GM21515 (cell line): Measurements from ENCODE around the gene KRT84.

ENCODE experiments used
- ATAC-seq: cut with Tn5 transposase; IDR thresholded peaks from one replicate; pipeline ENCODE4 v1.9.1; 2021; ENCODE audit not compliant: unreplicated experiment

Gene KRT84

DNA sequence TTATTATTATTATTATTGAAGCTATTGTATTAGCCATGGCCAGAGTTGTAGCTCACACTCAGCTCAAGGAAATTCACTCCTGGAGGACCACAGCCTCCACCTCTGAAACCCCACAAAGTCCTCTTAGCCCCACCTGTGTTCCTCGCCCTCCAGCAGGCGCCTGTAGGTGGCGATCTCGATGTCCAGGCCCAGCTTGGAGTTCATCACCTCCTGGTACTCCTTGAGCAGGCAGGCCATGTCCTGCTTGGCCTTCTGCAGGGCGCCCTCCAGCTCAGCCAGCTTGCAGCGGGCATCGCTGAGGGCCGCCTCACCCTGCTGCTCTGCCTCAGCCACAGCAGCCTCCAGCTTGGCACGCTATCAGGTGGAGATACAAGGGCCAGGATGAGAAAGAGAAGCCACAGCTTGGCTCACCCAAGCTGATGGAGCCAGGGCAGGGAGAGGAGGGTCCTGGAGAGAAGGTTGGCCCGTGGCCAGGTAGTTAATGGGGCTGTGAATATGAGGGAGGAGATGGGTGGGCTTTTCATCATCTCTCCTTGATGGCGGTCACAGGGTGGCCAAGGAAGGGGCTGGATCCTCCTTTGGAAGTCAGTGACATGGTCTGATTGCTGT lies 23.2 kb downstream of the KRT84 start:
- ATAC-seq, result no peak

DNA sequence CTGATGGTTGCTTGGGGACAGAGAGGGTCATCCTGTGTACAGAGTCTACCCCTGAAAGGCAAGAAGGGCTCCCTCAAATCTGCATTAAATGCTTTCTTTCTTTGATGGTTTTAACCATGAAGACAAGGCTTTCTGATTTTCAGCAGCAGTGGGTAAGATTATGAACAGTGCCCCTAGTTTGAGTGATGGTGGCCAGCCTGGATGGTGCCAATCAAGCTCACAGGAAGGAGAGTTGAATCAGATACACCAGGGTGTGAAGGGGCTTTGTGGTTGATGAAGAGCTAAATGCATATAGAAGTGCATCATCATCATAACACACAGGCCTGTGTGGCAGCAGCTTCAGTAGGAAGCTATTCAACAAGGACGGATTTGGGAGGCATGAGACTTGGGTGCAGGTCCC lies 23.9 kb downstream of the KRT84 start:
- ATAC-seq, result no peak

DNA sequence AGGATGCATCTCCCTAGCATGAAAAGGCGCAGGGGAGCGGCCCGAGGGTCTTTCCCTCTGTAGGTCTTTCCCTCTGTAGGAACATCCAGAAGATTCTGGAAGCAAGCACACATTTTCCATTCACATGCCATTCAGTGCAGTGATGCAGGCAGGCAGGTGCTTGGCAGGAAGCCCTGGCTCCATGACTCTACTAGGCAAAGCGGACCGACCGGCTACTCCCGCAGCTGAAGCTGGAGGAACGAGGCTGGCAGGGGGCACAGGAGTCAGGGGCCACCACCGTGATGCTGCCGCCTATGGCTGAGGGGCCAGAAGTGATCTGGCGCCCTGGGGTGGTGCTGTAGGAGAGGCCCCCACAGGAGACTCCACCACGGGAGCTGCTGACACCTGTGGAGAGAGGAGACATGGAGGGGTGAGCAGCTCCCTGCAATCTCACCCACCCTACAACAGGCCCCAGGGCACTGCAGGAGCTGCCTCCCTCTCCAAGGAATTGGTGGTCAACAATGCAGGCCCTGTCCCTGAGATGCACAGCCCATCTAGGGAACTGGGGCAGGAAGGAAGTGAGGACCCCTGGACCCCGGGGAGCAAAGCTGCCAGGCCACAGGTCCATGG lies 24.7 kb downstream of the KRT84 start:
- no peak for ATAC-seq

DNA sequence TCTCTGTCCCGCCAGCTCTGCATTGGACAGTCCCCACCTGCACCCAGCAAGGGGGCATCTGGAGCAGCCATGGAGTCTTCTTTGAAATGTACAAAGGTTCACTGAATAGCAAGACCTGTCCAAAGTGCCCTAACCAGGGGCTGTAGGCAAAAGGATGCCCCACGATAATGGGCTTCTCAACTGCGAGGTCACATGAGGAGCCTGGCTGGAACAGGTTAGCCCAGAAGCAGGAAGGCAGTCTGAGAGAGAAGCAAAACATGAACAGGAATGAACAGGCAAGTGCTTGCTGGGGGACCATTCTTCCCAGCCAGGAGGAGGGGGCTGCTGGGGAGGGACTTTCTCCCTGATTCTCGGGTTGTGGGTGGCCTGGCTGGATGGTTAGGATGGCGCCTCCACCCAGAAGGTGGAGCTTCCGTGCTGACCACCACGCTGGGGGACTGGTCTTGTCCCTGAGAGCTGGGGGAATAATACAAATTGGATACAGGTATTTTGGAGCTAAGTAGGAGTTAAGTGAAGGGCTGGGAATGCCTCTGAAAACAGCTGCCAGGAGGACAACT lies 25.3 kb downstream of the KRT84 start:
- ATAC-seq, result no peak

DNA sequence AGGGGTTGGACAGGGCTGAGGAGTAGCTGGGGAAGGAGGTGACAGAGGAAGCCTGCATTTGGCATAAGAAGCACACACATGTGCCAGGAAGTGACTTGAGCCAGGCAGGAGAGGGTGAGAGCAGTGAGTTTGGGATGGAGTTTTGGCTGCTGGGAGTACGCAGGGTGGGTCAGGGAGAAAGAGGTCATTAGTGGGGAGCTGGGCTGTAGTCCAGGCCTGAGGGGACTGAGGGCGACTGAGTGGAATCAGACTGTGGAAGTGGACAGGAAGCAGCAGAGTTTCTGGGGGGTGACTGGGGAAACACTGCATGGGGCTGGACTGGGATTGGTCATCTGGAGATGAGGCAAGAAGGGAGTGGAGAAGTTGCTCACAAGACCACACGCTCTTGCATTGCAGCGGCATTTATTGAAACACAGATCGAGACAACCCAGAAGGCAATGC lies 25.8 kb downstream of the KRT84 start:
- no peak for ATAC-seq

DNA sequence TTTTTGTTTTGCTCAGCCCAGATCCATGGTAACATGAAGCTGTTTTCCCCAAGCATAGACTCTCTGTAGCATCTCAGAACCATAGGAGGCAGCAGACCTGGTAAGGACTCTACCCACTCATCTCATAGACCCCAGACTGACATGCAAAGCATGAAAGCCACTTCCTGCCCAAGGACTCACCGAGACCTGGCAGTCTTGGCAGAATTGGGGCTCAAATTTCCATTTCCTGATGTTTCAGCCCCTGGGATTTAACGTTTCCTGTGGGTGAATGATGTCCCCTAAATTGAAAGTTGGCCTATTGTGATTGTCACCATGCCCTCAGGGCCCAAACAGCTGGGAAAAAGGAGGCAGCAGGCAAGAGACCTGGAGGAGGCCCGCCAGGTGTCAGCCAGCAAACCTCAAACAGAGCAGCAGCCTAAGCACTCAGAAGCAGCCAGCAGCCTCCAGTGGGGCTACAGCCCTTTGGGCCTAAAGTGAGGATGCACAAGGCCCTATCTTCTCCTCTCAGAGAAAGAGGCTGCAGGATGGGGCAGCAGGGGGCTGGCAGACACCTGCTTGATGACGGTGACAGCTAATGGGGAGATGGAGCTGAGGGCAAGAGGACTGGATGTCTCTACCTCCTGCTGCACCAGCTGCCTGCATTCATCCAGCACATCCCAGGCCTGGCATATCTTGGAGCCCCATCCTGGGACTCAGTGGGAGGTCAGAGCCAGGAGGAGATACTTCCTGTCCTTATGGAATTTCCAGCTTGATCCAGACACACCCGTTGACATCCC lies 26.7 kb downstream of the KRT84 start:
- no peak for ATAC-seq

DNA sequence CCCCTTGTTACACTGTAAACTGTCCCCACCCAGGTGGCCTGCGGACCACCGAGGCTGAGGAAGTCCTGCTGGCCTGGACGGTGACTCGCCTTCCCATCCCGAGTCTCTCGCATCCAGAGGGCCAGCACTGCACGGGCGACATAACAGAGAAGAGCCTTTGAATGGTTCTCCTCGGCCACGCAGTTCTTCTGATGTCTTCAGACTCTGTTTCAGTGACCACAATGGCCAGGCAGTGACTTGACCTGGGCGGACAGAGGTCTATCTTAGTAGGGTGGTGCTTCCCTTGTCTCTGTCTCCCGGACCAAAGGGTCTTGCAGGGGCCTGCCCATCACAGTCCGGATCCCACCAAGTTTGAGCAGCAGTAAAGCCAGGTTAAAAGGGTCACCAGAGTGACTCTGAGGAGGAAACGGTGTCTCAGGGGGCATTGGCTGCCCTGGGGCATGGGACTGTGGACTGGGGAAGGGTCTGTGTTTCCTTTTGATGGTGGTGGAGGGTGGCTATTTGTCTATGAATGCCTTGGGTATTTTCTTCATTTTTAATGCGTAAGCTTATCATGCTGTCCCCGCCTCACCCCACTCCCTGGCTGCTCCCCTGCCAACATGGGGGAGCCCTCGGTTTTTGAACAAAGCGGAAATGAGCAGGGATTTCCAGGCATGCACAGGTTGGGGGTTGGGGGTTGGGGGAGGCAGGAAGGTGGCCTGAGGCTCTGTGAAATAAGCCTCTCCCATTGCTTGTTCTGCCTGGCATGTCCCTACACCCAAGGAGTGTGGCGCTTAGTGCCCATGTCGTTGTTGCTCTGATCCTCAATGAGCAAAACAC lies 28.5 kb downstream of the KRT84 start:
- no peak for ATAC-seq

DNA sequence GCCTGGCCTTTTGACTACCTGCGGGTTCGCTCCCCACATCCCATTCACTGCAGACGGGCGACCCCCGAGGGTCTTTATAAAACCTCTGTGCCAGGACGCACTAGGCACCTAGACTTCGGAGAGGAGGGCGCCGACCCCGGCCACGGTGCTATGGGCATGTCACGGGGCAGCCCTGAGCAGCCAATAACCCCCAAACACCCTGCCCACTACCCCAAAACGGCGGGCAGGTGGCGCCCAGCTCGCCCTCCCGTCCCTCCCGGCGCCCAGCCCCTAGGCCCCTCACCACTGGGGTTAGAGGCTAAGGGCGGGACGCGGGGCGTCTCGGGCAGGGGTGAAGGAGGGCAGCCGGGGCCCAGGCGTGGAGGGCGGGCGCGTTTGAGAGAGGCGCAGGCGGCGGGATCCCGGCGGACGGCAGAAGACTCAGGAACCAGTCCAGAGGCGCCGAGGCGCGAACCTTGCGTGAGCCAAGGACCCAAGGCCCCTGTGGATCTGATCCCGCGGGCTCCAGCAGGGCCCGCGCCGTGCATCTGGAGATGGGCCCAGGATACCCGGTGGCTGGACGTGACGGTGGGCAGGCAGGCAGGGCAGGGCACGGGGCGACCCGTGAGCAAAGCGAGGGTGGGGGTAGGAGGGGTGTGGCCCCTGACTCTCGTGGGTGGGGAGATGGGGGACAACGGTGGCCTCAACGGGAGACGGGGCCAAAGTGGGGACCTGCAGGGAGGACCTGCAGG lies 29.3 kb downstream of the KRT84 start:
- no peak for ATAC-seq

DNA sequence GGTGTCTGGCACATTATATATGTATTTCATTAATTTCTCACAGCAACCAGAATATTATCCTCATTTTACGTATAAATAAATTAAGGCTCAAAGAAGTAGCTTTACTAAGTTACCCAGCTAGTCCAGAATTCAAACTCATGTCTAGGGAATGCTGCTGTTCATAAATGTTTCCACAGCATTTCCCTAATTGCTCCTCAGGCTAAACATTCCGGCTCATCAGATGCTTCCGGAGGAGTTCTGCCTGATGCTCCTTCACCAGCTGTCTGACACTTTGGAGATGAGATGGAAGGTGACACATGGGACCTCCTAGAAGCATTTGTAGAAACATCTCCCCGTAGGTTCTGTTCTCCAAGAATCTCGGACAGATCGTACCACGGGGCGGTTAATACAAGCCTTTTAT lies 30.3 kb downstream of the KRT84 start:
- no peak for ATAC-seq

DNA sequence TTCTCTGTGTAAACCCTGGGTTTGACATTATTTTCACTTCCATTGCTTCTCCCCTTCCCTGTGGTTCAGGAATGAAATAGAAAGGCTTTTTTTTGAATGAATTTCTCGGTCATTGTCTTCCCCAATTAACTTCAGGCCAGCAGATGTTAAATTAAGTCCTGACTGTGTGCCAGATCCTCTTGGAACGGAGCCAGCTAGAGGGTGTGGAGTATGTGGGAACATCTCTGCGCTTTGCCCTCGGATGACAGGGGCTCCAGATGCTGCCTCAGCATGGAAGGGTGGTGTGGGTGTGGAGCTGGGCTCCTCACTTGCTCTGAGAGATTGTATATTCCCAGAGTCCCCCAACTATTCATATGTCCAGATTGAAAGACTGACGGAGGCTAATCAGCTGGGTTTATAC lies 31.3 kb downstream of the KRT84 start:
- ATAC-seq, result no peak

DNA sequence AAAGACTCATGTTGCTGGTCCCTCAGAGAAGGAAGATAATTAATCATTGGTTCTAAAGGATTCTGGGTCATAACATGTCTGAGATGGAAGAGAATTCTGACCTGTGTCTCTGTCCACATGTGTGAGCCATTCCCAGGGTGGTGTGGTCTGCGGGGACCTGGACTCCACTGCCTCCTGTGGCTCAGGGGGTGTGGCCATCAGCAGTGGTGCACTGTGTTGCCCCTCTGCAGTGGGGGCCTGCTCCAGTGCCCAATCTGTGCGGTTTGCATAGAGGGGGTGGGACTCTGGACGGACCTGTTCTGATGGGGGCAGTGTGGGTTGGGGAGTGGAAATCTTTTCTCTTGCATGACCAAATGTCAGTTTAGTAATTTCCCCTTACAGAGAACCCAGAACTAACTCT lies 31.7 kb downstream of the KRT84 start:
- no peak for ATAC-seq

DNA sequence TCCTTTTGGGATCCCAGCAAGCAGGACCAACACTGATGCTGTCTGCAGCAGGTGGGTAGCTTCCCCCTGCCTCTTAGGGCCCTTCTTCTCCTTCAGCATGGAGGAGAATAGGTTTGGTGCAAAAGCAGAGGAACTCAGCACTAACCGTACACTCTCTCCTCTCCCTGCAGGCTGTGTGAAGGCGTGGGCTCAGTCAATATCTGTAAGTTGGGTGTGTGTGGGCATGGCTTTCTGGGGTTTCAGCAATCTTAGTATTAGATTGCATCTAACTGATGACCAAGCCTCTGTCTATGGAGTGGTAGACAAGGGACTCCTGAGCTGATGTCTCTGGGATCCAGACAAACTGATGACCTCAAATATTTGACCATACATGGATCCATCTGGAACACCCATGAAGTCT lies 32.5 kb downstream of the KRT84 start:
- no peak for ATAC-seq

DNA sequence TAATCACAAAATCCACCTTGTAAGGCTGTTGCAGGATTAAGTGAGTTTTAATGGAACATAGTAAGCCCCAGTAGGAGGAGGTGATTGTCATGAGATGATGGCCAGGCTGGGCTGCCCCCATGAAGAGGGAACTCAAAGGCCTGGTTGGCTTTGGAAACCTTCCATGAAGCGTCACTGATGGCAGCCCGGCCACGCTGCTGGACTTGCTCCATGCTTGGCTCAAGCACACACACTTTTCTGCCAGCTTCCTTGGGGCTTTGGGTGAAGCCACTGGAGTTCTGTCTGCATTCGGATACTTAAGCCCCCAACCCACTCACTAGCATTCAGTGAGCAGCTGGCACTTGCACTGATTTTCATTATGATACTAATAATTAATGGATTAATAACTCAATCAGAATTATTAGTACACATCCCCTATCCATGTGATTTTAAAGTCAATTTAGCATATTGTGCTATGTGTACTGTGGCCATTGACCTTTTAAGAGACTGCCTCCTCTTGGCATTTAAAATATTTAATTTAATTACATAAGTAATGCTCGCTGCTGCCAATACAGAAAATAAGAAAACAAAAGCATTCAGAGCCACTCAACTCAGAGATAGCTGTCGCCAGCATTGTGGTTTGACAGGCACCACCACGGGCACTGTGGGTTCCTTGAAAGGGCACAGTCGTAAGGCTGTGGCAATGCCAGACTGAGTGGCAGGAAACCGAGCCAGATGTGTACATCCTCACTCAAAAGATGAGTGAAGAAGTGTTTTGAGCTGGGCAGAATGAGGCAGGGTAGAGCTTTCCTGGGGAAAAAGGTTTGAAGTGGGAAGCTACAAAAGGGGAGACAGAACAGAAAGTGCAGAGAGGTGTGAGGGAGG lies 34.0 kb downstream of the KRT84 start:
- no peak for ATAC-seq

DNA sequence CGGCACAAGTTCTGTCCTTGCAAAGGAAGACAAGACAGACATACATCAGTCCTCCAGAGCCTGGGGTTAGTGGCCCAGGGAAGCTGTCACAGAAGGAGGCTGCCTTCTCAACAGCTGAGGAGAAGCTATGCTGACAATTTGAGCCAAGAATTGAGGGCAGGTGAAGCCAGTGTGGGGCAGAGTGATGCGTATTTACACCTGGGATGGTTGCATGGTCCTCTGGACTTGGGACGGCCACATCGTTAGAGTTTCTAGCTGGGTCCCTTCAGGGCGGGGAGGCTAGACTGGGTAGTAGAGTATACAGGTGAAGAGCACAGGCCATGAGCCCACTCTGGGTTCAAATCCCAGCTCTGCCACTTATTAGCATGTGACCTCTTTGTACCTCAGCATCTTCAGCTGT lies 34.7 kb downstream of the KRT84 start:
- ATAC-seq, result no peak

DNA sequence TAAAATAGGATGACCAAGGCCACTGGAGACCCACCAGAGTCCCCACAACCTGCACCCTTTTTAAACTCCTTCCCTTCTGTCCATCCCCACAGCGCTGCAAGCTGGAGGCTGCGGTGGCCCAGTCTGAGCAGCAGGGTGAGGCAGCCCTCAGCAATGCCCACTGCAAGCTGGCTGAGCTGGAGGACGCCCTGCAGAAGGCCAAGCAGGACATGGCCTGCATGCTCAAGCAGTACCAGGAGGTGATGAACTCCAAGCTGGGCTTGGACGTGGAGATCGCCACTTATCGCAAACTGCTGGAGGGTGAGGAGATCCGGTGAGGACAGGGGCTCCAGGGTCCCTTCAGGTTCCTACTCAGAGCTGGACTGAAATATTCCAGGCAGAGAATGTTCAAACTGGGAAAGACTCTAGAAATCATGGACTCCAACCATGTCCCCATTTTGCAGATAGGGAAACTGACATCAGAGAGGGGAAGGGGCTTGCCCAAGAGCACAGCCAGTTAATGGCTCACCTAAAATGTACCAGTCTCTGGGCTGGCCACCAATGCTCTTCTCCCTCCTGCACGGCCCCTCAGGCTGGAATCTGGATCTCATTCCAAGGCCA lies 35.3 kb downstream of the KRT84 start:
- no peak for ATAC-seq

DNA sequence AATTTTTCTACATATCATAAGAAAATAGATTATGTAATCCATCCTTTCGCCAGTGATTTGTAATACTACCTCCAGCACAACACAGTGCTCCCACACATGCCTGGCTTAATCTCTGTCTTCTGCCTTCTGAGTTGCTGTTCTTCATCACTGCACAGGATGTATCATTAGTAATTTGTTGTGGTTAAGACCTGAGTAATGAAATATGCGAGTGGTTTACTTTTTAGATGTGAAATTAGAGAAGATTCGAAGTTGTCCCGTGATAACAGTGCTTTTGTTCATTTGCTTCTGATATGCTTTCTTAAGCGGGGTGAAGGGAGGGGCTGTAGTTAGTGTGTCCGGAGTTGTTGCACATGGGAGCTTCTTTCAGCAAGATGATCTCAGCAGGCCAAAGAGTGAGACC lies 36.3 kb downstream of the KRT84 start:
- ATAC-seq, result no peak

DNA sequence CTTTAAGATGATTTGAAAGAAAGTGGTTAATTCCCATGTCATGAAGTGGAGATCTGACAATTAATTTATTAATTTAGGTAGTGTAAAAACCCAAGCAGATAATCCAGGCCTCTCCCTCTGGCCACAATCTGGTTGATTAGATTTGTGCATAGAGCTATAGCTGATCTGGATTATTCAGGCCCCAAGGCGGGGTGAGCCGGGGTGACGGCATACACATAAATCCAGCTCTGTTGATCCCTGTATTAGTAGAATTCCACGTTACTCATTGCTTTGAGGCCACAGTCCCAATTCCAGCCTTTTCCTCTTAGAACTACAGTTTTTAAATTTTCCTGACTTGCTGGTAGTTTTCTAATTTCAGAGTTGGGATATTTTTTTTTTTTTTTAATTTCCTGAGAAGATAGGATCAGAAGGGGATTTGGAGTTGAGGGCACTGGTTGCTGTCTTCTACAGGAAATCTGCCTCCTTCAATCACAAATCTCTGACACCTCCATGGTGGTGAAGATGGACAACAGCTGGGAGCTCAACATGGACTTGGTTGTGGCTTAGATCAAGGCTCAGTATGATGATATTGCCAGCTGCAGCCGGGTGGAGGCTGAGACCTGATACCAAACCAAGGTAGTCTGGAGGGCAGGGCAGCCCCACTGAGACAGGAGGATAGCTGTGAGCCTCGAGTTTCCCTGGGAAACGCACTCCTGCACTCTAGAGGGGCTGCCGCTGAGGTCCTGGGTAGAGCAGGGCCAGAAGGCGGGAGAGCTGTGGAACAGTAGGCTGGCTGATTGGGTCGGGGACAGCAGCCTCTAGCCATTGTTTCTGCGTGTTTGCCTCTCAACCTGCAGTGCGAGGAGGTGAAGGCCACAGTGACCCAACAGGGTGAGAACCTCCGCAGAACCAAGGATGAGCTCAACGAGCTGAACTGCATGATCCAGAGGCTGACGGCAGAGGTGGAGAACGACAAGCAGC lies 37.6 kb downstream of the KRT84 start:
- no peak for ATAC-seq

DNA sequence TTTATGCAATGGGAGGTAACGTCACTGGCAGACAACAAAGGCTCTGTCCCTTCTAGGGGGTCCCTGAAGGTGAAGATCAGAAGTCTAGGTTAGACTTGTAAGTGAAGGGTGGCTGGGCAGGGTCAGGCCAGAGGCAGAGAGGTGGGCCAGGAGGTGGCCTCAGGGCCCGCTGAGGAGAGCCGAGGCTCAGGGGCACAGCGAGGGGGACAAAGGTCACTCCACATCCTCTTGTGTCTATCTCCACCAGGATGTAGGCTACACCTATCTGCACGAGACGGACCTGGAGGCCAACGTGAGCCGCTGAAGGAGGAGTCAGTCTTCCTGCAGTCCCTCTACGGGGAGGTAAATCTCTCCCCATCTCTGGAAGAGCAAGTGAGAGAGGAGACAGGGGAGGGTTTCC lies 38.4 kb downstream of the KRT84 start:
- no peak for ATAC-seq
